A673 (cell line): ENCODE results near the gene SATB1. TPM values are rescaled to one million over a fixed set of nuclear protein-coding genes. Genes with fewer than 3 reads are reported as not detected.
"Not testable (repeated sequence)": the region's sequence is repeated elsewhere in the genome, so short reads cannot be mapped to it uniquely, and the experiment has no call there.

Experiments used
- BruUV-seq: library from RNA; stranded (reverse); fragments of 400-500 nt; replicated peaks from 2 replicates; lab custom pipeline; 2021; lab: Mats Ljungman, UMichigan
- CTCF ChIA-PET: fragments of 300-600 bp; sonication (Branson Sonifier 250); formaldehyde crosslinking; loops from one replicate; lab custom pipeline; 2022; ENCODE audit warnings: antibody characterized with exemption; lab: Charles Lee
- POLR2A ChIA-PET: fragments of 300-600 bp; sonication (Branson Sonifier 250); formaldehyde crosslinking; loops from one replicate; lab custom pipeline; 2022; ENCODE audit warnings: antibody characterized with exemption; ENCODE audit not compliant: low non-redundant PET; lab: Charles Lee
- DNase-seq: peaks from one replicate; pipeline ENCODE4 v3.0.0-alpha.2; 2015; ENCODE audit warnings: low spot score
- H3K27ac ChIP-seq: fragments of 200-600 bp; sonication (generic); 2 replicates; pipeline ENCODE4 v1.5.1; 2016; ENCODE audit warnings: mixed run types, low read depth, mild to moderate bottlenecking, mixed read lengths, antibody characterized with exemption, low read length; ENCODE audit not compliant: poor library complexity, severe bottlenecking
- H3K27me3 ChIP-seq: fragments of 200-600 bp; sonication (generic); replicated peaks from 2 replicates; pipeline ENCODE4 v1.6.1; 2017; ENCODE audit warnings: mixed run types, low read depth, mild to moderate bottlenecking, mixed read lengths, antibody characterized with exemption, low read length; ENCODE audit not compliant: insufficient read depth, poor library complexity
- H3K36me3 ChIP-seq: fragments of 200-600 bp; sonication (generic); 2 replicates; pipeline ENCODE4 v1.6.1; 2016; ENCODE audit warnings: mixed run types, mild to moderate bottlenecking, mixed read lengths, antibody characterized with exemption, low read length; ENCODE audit not compliant: insufficient read depth, poor library complexity, severe bottlenecking
- H3K4me1 ChIP-seq: fragments of 200-600 bp; sonication (generic); 2 replicates; pipeline ENCODE4 v1.6.1; 2017; ENCODE audit warnings: mixed run types, mild to moderate bottlenecking, mixed read lengths, antibody characterized with exemption, low read length; ENCODE audit not compliant: insufficient read depth, poor library complexity, severe bottlenecking
- H3K4me3 ChIP-seq: fragments of 200-600 bp; sonication (generic); 2 replicates; pipeline ENCODE4 v1.5.1; 2016; ENCODE audit warnings: low read depth, mixed run types, mild to moderate bottlenecking, mixed read lengths, low read length; ENCODE audit not compliant: poor library complexity, severe bottlenecking
- H3K9me3 ChIP-seq: fragments of 200-600 bp; sonication (generic); 2 replicates; pipeline ENCODE4 v1.6.1; 2016; ENCODE audit warnings: mixed run types, low read depth, mild to moderate bottlenecking, mixed read lengths, antibody characterized with exemption, low read length; ENCODE audit not compliant: poor library complexity, severe bottlenecking
- CTCF ChIP-seq: fragments of 300-800, 200-600 bp; sonication (generic); conservative IDR thresholded peaks from 2 replicates; pipeline ENCODE4 v1.5.1; 2017; ENCODE audit warnings: low read depth, mild to moderate bottlenecking, antibody characterized with exemption, low read length, moderate library complexity, mixed read lengths
- EZH2 ChIP-seq: fragments of 200-600 bp; sonication (generic); IDR thresholded peaks from 2 replicates; pipeline ENCODE4 v1.6.1; 2017; ENCODE audit warnings: borderline replicate concordance, low read depth, mild to moderate bottlenecking, mixed read lengths, antibody characterized with exemption, low read length; ENCODE audit not compliant: poor library complexity, severe bottlenecking
- intact Hi-C: fragments of 100-400 bp; cut with micrococcal nuclease; formaldehyde crosslinking; loops from one replicate; pipeline ENCODE4 v1.10.0; 2022; ENCODE audit not compliant: unreplicated experiment
- total RNA-seq: library from RNA; stranded (reverse); gene quantifications from 2 replicates; pipeline ENCODE4 v1.2.3, GENCODE V29; 2021

The SATB1 gene
- total RNA-seq, 1 experiment from 2014 or later, result 5.9 TPM

- Histone ChIP-seq H3K4me3 (no peak overlapping the region), H3K27me3 (no peaks in the 10 kb centered on the region), H3K36me3 (no peaks in the 10 kb centered on the region), H3K9me3 (no peaks in the 10 kb centered on the region), H3K4me1 (no peaks in the 10 kb centered on the region), H3K27ac (no peak overlapping the region)
- no TSS peak for BruUV-seq
- intact Hi-C loops, result no loop called here
- TF ChIP-seq EZH2 (no peak), CTCF (no peak)
- ChIA-PET CTCF (no interaction called here), POLR2A (no interaction called here)
- no peak for DNase-seq
Measured at GRCh38 chr3:18334837-18335601, 90.1 kb downstream of the SATB1 start.

DNA sequence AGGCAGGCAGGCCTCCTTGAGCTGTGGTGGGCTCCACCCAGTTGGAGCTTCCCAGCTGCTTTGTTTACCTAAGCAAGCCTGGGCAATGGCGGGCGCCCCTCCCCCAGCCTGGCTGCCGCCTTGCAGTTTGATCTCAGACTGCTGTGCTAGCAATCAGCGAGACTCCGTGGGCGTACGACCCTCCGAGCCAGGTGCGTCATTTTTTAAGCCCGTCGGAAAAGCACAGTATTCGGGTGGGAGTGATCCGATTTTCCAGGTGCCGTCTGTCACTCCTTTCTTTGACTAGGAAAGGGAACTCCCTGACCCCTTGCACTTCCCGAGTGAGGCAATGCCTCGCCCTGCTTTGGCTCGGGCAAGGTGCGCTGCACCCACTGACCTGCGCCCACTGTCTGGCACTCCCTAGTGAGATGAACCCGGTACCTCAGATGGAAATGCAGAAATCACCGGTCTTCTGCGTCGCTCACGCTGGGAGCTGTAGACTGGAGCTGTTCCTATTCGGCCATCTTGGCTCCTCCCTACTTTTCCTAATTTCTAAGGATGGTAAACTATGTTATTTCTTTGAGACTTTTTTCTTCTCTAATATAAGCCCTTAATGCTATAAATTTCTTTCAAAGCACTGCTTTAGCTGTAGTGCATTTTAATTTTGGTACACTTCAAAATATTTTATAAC lies 94.2 kb downstream of the SATB1 start:
- POLR2A ChIA-PET, BruUV-seq, H3K27ac ChIP-seq, DNase-seq, CTCF ChIA-PET, H3K9me3 ChIP-seq, H3K27me3 ChIP-seq, H3K36me3 ChIP-seq, intact Hi-C loops, H3K4me3 ChIP-seq, H3K4me1 ChIP-seq: not testable (repeated sequence)

DNA sequence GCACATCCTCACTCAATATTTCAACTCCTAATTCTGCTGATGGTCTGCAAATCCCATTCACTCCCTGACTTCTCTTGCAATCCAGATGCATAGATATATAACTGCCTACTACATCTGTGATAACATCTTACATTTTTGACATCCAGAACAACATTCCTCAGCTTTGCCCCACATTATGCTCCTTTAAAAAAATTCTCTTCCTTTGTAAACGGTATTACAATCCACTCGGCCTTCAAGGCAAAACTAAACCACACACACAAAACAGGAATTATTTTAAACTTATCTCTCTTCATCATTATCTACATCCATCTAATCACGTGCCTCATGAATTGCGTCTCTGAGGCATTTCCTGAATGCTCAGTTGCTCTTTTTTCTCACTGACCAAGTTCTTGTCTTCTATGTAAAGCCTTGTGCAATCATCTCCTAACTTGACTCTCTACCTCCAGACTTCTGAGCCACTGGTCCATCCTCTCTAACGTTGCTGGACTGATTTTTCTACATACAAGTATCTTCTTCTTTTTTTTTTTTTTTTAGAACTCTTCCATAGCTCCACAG lies 117.0 kb downstream of the SATB1 start:
- no TSS peak for BruUV-seq
- Histone ChIP-seq H3K27me3 (no peaks in the 10 kb centered on the region), H3K27ac (no peak overlapping the region), H3K36me3 (no peaks in the 10 kb centered on the region), H3K4me1 (no peaks in the 10 kb centered on the region), H3K9me3 (no peaks in the 10 kb centered on the region), H3K4me3 (no peak overlapping the region)
- intact Hi-C loops, result loop anchor here (10.0 kb wide), 1 partner anchor 403 kb away; no protein-coding TSS in a partner anchor
- ChIA-PET CTCF (no interaction called here), POLR2A (no interaction called here)
- no peak for TF ChIP-seq EZH2
- no peak for TF ChIP-seq CTCF
- no peak for DNase-seq
